GM19468 (cell line): ENCODE results near the gene RPS6KA3.

Experiments
- ATAC-seq: cut with Tn5 transposase; IDR thresholded peaks from one replicate; pipeline ENCODE4 v1.9.1; 2021; ENCODE audit warnings: mild to moderate bottlenecking, moderate library complexity, moderate number of reproducible peaks; ENCODE audit not compliant: unreplicated experiment; ENCODE audit errors: extremely low read depth

The RPS6KA3 gene

DNA sequence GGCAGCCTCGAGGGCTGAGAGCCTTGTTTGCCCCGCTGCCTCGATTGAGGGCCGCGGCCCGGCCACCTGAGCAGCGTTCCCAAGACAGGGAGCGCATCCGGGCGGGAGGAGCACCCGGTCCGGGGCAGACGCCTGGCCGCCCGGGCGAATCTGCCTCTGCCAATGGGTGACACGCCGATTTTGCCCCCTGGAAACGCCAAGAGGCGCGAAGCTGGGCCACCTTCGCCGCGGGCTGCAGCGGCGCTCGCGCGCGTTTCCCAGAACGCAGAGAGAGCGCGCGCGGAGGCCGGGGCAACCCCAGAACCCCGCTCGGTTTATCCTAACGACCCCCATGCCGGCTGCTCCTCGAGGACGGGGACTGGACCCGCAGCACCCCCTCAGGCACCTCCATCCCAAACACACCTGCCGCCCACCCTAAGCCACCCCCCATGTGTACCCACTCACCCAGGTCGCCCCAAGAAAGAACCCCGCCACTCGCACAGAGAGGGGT is 150.6 kb downstream of the RPS6KA3 start:
- ATAC-seq = no peak

- no peak for ATAC-seq
Observed at GRCh38 chrX:20112022-20112774, 154.5 kb downstream of the RPS6KA3 start.

- ATAC-seq = no peak
Observed at GRCh38 chrX:20111271-20111670, 155.4 kb downstream of the RPS6KA3 start.

- no peak for ATAC-seq
Observed at GRCh38 chrX:20101934-20102581, 164.7 kb downstream of the RPS6KA3 start.
